Activated T-cell treated with anti-CD3 and anti-CD28 coated beads, Interleukin-2, amount 50 U/mL, for 48 hours (primary cell): Measurements from ENCODE around the gene RCOR1.
"Not testable (repeated sequence)": the region's sequence is repeated elsewhere in the genome, so short reads cannot be mapped to it uniquely, and the experiment has no call there.

Source experiments
- DNase-seq, 2 experiments: peaks; one replicate each; pipeline ENCODE4 v3.0.0-alpha.2; 2020

RCOR1 gene

DNA sequence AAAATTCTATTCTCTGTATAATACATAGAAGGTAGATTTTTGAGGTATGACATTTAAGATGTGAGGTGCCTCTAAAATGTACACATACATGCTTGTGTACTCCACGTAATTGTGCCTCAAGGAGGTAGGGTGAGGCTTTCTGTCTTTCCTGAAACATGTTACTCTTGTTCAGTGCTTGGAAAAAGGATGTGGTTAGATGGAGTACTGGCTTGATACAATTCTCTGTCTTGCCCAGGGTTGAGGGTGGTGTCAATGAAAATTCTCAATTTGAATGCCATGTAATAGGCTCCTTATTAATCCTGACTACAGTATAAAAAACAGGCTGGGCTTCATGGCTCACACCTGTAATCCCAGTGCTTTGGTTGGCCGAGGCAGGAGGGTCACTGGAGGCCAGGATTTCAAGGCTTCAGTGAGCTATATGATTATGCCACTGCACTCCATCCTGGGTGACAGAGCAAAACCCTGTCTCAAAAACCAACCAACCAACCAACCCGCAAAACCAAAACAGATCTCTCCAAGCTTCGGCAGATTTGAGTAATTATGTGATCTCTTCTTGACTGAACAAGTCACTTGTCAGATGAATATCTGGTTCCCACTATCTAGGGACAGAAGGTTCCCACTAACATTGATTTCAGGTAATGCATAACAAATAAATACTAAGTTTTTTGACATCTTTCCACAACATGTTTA, 41.6 kb downstream of the RCOR1 start:
- DNase-seq: peak; percentile 32 to 34

DNA sequence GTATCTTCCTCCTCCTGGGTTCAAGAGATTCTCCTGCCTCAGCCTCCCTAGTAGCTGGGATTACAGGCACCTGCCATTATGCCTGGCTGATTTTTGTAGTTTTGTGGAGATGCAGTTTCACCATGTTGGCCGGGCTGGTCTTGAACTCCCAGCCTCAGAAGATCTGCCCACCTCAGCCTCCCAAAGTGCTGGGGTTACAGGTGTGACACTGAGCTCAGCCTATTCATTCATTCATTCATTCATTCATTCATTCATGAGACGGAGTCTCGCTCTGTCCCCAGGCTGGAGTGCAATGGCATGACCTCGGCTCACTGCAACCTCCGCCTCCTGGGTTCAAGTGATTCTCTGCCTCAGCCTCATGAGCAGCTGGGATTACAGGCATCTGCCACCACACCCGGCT, 47.2 kb downstream of the RCOR1 start:
- DNase-seq: not testable (repeated sequence)

DNA sequence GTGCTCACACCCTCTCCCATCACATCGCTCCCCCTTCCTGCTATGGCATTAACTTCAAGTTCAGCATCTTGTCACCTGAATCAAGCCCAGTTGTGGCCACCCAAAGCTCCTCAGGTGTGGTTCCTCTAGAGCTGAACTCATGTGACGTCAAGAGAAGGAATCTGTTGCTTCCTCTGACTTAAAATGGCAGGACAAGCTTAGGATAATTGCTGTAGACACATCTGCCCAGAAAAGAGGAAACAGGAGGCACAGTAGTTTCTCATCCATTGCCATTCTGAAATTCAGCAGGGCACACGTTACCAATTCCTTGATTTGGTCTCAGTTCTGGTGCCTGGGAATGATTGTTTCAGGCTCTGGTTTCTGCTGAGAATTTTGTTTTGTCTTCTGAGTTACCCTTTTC, 52.1 kb downstream of the RCOR1 start:
- DNase-seq: no peak

DNA sequence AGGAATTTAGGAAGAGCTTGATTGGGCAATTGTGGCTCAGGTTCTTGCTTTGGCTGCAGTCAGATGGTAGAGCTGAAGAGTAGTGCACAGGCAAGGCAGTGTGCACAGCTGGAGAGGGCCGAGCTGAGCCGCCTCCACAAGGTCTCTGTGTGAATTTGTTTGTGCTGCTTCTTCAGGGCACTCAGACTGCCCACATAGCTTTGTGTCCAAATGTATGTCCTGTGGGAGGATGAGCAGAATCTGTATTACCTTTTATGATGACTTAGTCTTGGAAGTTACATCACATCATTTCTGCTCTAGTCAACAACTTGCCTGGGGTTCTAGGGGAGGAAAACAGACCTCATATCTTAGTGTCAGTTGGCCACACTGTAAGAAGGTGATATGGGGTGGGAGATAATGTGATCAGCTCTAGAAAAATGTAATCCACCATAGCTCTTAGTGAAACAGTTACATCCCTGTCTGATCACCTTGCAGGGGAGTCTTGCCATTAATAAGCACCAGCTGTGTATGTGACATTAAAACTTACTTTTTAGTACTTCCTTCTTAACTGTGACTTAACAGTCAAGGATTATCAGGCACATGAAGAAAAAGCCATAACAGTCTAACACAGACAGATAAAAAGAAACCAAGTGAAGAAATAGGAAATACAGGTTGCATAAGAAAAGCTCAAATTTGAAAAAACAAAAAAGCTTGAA, 53.4 kb downstream of the RCOR1 start:
- no peak for DNase-seq

DNA sequence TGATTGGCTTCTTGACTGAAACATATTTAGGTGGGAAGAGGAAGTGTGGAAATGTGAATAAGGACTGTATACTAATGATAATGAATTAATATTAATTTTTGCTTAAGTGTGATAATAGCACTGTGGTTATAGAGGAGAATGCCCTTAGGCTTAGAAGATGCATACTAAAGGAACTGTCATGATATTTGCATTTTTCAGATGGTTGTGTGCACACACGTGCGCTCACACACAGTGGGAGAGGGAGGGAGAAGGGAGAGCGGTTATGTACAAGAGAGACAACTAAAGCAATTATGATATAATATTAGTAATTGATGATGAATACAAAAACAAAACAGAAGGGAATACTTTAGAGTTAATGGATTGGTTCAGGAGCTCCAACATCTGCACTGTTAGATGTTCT, 54.2 kb downstream of the RCOR1 start:
- DNase-seq: no peak

DNA sequence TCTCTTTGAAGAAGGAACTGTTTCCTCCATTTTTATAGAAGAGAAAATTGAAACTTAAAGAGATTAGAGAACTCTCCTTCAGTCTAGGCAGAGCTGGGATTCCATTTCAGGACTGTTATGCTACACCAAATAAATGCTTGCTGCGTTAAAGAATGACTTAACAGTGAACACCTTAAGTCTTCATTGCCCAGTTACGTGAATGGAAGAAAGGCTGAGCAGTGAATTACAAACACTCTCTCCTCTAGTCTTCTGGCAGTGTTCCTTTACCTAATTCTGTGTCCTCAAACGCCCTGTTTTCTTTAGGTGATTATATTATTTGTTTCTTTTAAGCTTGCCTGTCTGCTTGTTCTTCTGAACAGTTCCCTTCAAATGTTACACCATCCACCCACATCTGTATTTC, 59.7 kb downstream of the RCOR1 start:
- DNase-seq: no peak

DNA sequence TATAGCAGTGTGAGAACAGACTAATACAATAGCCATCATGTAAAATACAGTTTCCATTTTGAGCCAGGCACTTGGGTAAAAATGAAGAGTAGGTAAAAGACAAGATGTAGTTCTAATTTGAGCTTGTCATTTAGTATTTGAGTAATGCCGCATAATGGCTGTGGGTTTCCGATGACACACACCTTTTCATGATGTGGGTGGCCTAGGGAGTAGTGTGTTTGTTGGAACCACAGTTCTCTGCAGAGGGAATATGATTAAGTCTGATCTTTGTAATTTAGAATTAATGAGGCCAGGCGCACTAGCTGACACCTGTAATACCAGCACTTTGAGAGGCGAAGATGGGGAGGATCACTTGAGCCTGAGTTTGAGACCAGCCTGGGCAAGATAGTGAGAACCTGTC, 61.8 kb downstream of the RCOR1 start:
- peak; percentile 44 to 55 for DNase-seq

DNA sequence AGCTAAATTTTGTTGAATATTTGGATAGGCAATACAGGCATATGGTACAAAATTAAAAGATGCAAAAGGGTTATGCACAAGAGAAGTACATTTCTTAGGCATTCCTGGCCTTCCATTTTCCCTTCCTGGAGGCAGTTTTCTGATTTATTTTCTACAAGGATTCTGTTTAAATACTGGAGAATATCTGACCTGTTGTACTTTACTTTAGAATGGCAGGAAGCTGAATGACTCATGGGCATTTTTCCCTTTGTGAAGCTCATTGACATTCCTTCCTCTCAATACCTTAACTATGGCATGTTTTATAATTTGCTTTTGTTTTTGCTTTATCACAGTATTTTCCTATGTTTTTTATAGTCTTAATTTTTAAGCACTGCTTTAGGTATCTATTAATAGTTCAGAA, 62.7 kb downstream of the RCOR1 start:
- DNase-seq: no peak

DNA sequence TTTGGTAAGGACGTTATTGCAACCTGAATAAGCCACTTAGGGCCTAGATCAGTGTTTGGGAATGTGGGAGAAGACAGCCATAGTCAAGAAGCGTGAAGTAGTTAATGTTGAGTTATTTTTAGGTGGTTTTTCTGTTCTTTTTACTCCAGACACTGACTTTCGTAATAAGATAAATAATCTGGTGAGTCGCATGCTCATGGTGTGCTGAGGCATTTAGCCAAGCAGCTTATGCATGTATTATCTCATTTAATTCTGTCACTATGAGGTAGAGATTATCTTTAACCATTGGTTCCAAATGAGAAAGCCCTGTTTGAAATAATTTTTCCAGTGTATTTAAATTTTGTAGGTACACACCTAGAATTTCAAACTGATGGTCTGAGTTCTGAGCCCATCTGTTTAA, 67.3 kb downstream of the RCOR1 start:
- no peak for DNase-seq

DNA sequence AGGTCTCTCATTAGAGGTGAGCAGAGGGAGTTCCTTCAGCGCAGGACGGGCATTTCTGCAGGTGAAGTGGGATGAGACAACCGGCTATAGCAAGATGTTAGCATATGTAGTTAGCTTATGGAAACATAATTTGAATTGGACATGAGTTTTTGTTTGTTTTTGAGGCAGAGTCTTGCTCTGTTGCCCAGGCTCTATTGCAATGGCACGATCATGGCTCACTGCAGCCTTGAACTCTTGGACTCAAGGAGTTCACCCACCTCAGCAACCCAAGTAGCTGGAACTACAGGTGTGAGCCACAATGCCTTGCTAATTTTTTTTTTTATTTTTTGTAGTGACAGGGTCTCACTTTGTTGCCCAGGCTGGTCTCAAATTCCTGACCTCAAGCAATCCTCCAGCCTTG, 69.2 kb downstream of the RCOR1 start:
- DNase-seq: no peak

DNA sequence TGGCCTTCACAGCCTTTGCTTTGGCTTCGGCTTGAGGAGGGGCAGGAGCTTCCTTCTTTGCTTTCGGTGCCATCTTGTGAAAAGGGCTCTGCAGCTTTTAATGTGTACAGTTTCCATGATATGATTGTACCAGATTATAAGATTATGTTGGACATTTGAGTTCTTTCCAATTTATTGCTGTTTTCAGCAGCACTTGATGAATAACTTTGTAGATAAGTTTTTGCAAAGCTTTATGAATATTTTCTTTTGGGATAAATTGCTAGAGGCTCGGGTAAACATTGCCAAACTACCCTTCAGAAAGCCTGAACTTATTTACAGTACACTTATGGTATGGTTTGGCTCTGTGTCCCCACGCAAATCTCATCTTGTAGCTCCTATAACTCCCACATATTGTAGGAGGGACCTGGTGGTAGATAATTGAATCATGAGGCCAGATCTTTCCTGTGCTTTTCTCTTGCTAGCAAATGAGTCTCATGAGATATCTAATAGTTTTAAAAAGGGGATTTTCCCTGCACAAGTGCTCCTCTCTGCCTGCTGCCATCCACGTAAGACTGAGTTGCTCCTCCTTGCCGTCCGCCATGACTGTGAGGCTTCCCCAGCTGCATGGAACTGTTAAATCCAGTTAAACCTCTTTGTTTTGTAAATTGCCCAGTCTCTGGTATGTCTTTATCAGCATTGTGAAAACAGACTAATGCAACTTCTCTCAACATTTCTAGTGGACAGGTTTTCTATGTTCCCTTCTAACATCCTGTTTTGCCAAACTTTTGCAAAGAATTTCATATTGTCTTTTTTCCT, 70.4 kb downstream of the RCOR1 start:
- no peak for DNase-seq

DNA sequence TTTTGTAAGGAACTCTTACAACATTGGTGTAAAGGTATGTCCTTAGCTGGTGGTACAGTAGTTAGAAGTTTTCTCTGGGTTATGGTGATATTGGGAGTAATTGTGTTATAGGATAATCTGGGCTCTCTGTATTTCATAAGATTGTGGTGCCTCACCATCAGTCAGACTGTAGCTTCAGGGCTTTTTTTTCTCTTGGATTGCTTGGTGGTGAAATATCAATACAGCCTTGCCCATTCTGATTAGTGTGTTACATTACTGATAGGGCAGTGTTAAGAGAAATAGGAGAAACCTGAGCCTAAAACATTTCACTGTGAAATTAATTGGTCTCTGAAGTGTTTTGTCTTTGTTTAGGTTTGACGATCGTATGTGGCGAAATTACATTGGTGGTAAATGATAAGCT, 71.0 kb downstream of the RCOR1 start:
- no peak for DNase-seq

DNA sequence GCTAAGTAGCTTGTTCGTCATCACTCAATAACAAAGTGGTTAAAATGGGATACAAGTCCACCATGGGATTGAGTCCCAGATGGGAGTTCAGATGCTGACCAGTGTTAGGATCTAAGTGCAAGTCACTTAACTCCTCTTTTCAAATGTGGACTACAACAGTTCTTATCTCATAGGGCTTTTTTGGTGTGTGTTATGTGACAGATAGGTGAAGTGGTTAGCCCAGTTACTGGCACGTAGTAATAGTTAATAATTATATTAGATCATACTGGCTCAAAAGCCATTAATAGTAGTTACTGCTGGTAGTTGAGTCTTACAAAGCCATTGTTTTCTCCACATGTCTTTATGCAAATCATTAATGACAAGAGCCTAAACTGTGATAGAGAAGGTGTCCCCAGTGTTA, 73.2 kb downstream of the RCOR1 start:
- DNase-seq: no peak

DNA sequence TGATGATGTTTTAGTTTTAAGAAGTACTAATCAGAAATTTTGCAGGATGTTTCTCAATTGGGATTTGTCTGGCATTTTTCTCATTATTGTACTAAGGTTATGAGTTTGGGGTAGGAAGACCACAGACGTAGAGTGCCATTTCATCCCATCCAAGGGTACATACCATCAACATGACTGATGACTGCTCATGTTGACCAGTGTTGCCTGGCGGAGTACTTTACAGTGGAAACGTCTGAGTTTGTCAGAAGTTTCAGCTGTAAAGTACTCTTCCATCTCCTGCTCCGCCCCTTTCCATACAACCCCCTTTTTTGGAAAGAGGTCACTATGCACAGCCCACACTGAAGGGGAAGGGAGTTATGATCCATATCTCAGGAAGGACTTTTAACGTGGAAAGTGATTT, 74.2 kb downstream of the RCOR1 start:
- DNase-seq: no peak

DNA sequence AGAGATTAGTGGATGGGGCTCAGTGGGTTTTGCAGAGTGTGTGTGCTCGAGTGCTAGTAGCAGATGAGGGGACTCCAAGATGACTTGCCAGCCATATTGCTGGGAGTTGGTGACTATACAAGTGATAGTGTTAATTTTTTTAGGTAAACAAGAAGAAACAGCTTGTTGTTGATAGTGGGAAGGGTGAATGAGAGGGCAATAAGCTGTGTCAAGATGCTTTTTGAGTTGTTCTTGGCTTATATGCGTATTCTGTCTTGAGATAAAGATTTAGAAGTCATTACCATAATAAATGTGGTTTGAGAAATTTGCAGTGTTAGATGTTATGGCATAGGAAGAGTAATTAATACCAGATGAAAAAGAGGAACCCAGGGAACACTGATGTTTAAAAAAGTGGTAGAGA, 75.3 kb downstream of the RCOR1 start:
- no peak for DNase-seq

DNA sequence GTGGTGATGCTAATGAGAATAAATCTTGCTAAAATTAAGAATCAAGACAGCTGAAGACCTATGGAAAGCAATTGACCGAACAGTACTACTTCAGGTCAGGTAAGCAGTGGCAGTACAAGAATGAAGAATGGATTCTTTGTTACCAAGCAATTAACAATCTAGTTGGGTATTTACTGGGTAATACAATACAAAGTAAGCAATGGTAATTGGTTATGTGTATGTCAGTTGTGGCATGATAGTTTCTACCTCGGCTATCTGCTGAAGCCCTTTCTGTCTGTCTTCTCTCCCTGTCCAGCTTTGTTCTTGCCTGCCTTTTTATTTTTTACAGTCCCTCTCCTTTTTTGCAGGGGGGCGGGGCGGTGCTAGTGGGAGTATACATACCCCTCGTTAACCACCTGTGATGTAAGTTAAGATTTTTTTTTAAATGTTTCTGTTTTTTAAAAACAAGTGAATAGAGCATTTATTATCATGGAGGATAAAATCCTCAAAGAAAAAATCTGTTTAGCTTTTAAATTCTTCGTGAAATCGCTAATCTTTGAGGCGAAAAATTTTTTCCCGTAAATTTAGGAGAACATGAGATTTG, 75.9 kb downstream of the RCOR1 start:
- DNase-seq: no peak

DNA sequence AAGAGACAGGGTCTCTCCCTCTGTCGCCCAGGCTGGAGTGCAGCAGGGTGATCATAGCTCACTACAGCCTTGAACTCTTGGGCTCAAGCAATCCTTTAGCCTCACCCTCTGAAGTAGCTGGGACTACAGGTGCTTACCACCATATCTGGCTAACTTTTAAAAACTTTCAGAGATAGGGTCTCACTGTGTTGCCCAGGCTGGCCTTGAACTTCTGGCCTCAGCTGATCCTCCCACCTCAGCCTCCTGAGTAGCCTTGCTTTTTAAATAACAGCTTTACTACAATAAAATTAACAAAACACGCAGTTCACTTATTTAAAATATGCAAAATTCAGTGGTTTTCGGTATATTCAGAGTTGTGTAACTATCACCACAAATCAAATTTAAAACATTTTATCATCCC, 79.0 kb downstream of the RCOR1 start:
- DNase-seq: no peak

DNA sequence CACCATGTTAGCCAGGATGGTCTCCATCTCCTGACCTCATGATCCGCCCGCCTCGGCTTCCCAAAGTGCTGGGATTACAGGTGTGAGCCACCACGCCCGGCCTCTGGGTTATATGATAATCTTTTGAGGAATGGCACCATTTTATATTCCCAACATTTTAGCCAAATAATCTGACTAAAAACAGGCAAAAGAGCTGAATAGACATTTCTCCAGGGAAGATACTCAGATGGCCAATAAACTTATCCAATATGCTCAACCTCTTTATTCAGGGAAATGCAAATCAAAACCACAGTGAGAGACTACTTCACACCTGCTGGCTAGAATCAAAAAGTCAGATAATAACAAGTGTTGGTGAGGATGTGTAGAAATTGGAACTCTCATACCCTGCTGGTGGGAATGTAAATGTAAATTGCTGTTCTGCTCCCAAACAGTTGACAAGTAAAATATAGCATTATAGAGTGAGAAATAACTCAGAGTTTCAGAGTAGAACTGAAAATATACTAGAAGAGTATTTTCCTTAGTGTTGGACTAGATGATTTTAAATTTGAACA, 80.0 kb downstream of the RCOR1 start:
- no peak for DNase-seq

DNA sequence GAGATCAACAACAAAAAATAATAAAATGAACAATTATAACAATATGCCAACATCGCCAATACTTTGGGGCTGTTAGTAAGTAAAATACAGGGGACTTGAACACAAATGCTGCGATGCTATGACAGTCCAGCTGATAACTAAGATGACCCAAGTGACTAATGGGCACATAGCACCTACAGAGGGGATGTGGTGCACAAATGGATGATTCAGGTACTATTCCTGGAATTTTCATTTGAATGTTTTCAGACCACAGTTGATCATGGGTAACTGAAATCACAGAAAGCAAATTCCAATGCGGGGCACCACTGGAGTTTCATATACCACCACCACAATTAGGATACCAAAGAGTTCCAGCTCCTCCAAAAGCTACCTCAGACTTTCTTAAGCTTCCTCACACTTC, 82.9 kb downstream of the RCOR1 start:
- peak in 1 of 2 experiments; percentile 25 for DNase-seq

DNA sequence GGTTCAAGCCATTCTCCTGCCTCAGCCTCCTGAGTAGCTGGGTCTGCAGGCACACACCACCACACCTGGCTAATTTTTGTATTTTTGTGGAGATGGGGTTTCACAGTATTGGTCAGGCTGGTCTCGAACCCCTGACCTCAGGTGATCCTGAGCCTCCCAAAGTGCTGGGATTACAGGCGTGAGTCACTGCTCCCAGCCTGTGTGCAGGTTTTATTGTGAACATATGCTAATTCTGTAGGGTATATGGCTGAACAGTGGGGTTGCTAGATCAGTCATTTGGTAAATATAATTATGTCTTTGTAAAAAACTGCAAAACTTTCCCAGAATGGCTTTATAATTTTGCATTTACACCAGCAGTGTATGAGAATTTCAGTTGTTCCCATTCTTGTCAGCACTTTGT, 85.9 kb downstream of the RCOR1 start:
- no peak for DNase-seq

DNA sequence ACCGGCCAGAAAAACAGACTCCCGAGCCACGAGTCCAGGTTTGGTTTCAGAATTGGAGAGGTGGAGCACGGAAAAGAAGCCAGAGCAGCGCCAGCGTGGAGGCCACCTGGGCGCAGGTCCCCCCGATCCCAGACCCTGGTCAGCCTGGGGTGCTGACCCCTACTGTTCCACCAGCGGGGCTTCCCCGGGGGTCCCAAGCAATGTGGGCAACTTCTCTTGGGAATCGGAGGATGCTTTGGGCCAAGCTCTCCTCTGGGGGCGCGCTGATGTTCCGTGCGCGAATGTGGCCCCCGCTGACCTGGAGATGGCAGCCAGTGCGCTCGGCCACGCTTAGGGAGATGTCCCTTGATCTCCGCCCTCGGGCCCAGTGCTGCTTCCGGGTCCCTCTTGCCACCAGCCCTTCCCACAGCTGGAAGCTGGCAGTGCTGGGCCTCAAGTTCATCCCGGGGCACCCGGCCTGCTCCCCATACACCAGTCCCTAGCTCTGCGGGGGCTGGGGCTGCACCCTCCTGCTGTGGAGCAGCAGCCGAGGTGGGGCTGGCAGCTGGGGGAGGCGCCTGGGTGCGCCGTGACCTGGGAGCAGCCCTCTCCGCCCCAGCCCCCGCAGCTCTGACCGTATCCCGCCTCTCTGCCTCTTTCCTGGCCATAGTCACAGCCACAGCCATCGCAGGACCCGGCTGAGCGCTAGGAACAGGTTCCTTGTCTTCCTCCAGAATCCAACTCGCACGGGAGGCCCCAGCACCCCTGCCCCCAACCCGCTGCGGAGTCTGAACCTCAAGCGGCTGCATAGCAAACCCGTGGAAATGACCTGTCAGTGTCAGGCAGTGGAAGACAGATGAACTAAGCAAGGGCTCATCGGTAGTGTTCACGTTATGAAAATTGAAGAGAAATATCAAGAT, 91.2 kb downstream of the RCOR1 start:
- no peak for DNase-seq

DNA sequence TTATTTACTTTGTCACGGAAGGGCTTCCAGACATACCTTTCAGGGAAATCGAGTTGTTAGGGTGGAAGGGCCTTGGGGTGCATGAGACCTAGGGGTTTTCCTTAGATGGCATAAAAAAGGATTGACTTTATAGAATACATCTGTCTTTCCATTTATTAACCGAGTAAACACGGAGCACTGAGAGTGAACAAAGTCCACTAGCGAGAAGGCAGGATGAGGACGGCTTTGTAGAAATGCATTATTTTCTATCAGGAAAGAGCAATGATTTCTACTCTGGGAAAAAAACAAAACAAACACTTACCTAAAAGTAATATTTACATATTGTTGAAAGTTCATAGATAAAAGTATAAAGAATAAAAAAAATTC, 91.8 kb downstream of the RCOR1 start:
- no peak for DNase-seq
